GM18507 (cell line): Measurements from ENCODE around the gene GRIN2C.

ENCODE experiments used
- DNase-seq: peaks from one replicate; pipeline ENCODE4 v3.0.0; 2011; ENCODE audit warnings: low read depth; ENCODE audit not compliant: insufficient read length; ENCODE audit errors: extremely low spot score
- FAIRE-seq: peaks from 2 replicates; lab custom pipeline; 2011; peaks lifted over from hg19 to GRCh38; lab: Jason Lieb, UNC

GRIN2C gene

DNA sequence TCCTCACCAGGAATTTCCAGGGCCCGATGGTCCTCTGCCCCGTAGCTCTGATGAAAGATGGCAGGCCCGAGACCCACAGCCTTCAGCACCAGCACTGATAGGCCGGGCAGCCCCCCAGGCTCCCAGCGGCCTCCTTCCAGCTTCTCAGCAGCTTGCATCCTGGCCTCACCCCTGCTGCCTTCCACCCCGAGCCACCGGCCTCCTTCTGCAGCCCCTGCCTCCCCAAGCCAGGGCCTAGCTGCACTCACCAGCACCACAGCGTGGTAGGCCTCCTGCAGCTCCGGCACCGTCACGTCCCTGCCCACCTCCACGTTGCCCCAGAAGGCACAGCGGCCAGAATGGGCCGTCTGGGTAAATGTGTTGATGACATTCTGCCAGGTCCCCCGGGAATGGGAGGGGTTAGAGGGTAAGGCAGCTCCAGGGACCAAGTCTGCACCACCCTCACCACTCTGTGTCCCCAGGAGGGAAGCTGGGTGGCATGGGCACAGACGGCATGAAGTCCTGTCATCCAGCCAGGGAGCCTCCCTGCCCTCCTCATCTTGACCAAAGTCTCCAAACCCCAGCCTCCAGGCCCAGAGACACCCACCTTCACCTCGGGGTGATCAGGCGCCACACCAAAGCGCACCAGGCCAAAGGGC is 6.6 kb upstream of the GRIN2C start:
- DNase-seq (no peak), FAIRE-seq (no peak)

DNA sequence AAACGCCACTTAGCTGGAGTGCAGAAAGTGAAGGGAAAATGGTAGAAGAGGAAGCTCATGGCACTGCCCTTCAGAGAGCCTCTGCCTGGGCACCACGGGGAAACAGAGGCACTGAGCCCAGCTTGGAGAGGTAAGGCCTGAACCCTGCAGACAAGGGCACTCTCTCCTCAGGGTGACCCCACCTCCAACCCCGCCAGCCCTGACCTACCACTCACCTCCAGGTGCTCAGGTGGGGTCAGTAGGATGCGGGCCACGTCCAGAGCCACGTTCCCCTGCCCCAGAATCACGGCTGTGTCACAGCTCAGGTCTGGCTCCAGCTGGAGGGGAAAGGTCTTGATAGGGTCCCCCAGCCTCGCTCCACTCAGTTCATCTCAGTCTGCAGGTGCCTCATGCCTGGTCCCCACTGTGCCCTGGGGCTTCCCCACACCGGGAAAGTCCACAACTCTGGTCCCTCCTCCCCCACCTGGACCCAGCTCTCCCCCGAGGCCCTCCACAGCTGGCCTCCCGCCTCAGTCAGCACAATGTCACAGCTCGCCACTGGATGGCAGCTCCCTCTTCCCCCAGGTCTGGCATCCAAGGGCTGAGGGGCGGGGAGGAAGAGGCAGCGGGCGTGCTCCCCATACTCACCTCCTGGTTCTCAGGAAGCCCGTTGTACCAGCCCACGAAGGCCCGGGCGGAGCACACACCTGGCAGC is 6.0 kb upstream of the GRIN2C start:
- FAIRE-seq (no peak), DNase-seq (no peak)

DNA sequence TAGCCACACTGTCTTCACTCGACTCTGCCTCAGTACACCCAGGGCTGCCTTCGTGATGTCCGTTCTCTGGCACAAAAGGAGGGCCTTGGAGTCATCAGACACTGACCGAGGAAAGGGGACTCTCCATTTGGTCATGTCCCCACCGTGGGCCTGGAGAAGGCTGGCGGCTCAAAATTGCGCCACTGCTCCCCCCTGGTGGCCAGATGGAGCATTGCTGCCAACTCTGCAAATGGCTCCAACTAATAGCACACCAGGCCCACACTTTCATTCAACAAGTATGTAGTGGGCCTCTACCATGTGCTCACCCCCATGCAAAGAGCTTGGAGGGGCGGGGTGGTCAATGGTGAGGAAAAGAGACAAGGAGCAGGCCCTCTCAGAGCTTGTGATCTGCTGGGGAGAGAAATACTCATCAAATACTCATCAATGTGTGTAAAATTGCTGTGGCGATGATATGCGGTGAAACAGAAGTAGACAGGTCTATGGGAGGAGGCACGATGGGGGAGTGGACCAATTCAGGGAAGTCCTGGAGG is 5.2 kb upstream of the GRIN2C start:
- DNase-seq: peak; percentile 55
- peak; percentile 74 for FAIRE-seq

DNA sequence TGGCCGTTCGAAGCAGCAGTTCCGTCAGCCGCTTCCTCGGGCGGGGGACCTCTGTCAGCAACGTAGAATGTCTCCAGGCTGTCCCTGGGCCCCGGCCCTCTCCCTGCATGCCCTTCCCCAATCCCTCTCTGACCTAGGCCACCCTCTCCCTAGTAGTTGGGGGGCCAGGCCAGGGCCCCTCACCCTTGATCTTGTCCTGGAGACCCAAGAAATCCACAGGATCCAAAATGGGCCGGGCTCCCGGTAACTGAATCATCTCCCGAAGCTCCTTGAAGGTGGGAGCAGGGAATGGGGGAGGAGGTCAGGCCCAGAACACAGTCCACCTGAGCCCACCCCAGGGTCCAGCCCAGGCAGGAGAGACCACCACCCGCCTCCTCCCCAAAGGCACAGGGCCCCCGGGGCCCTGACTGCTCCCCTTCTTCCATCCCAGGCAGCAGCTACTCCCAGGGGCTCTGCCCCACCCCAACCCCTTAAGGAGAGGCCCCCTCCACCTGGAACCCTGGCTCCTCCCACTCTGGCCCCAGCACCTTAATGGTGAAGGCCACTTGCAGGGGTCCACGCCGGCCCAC is 4.7 kb upstream of the GRIN2C start:
- FAIRE-seq (no peak), DNase-seq (no peak)

DNA sequence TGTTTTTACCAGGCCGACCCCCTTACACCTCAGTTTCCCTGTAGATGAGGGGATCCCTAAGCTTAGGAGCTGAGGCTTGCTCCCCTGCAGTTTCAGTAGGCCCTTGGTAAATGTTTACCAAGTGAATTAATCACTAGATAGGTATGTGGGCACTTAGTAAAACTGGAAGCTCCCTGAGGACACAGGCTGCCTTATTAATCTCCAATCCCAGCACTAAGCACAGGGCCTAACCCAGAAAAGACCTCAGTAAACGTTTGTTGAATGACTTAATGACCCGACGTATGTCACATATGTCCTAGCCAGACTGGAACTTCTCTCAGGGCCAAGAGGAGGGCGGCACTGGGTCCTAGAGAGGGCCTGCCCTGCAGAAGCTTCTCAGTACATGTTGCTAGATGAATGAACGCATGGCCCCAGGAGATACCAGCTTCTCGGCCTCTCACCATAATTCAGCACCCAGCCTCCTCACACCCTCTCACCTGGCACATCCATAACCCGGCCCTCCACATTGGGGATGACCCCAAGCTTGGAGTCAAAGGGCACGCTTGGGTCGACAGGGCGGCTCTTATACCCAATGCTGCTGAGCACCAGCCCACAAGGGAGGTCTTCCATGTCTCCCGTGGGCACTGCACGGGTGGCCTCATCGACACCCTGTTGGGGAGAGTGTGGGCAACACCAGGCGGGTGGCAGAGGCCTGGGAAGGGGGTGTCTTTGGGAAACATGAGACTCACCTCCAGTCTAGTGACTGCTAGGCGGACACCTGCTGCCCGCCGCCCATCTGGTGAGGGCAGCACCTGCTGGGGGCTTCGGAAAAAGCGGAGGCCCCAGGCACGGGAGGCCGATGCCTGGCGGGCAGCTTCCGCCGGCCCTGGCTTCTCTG is 4.0 kb upstream of the GRIN2C start:
- FAIRE-seq: no peak
- no peak for DNase-seq

DNA sequence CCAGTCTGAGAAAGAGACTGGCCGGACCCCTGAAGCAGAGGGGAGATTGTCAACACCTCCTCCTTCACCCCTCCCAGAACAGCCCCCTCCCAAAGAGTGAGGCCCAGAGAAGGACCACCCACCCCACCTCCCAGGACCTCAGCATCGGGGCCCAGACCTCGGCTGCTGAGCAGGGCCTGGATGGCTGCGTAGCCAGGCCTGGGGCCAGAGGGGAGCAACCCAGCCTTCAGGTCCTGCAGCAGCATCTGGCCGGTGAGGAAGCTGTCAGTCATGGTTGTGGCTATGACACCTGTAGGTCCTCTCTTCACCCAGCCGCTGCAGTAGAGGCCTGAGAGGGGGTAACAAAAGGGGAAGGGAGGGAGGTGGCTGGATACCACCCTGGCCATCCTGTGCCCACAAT is 3.2 kb upstream of the GRIN2C start:
- FAIRE-seq (no peak), DNase-seq (no peak)

DNA sequence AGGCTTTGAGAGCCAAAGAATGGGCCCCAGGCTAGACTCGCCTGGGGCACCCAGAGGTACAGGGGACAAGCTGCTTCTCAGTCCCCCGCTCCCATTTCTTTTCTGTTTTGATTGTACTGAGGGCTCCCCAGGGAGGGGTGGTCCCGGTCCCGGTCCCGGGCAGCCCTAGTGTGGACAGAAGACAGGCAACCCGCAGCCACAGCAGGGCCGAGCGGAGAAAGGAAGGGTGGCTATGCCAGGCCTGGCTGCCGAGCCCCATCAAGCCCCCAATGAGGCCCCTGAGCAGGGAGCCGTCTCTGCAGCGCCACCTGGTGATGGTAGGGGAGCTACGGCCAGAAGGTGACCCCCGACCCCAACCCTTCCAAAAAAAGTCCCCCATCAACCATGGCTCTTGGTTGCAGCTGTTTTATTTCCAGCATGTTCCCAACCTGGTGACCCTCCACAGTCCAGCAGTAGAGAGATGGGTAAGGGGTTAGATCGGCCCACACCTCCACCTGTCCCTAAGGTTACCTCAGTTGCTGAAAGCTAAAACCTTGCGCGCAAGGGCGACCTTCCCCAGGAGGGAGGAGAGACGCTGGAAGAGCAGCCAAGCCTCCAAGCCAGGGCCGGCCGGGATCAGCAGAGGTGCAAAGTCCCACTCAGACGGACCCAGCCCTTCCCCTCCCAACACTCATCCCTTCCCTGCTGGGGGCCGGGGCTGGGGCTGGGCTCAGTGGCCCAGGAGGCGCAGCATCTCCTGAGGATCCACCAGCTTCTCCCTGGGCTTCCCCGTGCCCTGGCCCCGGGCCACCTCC is 2.6 kb upstream of the GRIN2C start:
- DNase-seq (peak; percentile 45), FAIRE-seq (peak; percentile 36)

DNA sequence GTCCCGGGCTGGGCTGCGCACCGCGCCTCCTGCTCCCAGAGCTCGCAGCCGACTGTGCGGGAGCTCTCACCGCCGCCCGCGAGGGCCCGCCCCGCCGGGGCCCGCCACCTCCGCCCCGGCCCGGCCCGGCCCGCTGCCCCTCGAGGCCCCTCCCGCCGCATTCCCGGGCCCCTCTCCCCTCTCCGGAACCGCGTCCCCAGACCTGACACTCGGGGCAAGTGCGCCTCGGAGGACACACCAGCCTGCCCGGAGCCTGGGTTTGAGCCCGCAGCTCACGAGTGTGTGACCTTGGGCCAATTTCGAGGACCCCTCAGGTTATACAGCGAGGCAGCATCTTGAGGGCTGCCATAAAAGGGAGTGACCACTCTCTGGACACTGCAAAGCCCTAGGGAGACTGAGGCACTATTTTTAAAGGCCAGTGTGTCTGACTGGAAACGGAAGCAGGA is 2.0 kb upstream of the GRIN2C start:
- no peak for FAIRE-seq
- no peak for DNase-seq

DNA sequence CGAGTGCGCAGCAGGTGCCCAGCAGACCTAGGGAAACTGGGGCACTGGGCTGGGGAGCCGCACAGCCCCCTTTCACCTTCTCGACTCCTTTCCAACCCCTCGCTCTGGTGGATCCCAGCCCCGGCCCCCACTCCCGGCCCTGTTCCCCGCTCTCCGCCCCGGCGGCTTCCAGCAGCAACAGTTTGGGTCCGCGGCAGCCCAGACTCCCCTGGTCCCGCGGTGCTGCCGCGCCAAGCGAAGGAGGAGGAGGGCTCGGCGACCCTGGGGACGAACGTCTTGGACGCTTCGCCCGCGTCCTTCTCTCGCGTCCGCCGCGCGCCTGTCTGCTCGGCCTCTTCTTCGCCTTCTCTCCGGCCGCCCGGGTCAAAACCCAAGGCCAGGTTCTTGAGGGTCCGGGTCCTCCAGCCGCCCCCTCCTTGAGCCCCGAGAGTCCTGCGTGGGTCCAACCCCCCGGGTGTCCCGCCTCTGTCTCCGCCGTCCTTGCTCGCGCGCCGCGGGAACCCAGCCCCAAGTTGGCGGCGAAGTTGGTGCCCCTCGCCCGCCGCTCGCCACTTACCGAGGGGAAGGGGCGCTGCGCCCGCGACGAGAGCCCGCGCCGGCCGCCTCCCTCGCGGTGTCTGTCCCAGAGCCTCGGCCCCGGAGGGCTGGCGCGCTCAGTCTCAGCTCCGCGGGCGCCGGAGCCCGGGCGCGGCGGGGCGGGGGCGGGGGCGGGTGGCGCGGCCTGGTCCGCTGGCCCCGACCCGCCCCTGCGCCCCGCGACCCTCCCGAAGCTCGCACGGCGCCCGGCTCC is 1.4 kb upstream of the GRIN2C start:
- FAIRE-seq: no peak
- DNase-seq: no peak

DNA sequence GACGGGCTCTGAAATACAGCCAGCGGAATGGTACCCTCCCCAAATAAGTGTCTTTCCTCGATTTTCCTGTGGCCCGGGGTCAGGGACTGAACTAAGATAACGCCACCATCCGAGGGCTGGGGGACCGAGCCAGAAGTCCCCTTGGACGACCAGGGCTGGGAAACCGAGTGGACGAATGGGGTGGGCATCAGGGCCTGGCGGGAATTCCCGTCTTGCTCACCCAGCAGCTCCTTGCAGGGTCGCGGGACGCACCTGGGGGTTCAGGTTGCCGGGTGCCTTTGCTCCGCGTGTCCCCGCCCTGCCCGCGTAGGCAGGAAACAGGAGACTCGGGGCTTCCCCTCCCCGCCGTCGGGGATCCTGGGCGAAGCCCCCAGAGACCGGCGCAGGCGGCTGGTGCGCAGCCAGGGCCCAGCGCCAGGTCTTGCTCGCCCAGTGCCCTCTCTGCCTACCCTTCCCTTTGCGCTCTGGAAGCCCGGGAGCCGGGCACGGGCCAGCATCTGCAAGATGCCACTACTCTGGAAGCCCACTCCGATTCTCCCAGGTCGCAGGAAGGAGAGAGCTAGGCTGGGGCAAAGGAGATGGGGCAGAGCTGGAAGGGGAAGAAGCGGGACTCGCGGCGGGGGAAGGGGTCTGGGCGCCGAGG is 665 bp upstream of the GRIN2C start:
- DNase-seq (no peak), FAIRE-seq (no peak)

DNA sequence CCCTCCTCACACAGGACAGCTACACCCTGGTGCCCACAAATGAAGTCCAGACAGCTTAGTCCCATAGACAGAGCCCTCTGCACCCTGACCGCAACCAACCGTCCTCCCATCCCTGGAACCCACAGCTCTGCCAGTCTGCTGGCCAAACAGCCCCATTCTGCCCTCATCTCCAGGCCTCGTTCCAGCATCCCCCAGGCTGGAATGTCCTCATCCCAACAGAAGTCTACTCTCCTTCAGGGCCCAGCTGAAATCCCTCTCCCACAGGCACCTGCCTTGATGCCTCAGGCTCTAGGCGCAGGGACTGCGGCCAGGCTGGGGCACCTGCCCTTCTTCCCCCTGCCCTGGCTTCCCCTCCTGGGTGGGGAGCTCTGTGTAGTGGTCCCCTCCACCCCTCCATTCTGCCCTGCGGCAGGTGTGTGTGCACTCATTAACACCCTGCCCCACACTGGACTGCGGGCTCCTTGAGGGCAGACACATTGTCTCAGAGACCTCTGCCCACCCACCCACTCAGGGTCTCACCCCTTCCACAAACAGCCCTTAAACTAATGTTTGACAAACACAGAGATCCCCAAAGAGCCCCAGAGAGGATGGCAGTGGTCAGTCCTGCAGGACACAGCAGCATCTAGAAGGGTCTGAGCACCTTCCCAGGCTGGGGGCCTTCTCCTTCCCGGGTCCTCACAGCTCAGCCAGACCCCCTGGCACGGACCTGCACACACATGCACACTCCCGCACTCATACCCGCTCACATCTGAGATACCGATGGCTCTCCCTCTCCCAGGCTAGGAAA is 820 bp downstream of the GRIN2C start:
- FAIRE-seq: no peak
- no peak for DNase-seq

DNA sequence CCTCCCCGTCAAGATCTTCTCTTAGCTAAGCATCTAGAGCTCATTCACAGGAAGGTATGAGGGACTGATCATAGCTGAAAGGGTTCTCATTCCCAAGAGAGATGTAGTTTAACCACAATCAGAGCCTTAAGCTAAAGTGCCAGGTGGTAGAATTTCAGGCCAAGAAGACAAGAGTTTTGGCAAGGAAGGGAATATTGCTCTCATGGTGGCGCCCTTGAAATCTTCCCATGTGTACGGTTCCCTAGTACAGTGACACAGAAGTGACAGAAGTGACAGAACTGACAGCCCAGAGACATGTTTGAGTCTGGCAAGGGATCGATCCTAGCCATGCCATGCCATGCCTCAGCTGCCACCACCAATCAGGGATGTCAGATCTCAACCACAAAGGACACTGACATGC is 2.5 kb downstream of the GRIN2C start:
- FAIRE-seq: no peak
- no peak for DNase-seq

DNA sequence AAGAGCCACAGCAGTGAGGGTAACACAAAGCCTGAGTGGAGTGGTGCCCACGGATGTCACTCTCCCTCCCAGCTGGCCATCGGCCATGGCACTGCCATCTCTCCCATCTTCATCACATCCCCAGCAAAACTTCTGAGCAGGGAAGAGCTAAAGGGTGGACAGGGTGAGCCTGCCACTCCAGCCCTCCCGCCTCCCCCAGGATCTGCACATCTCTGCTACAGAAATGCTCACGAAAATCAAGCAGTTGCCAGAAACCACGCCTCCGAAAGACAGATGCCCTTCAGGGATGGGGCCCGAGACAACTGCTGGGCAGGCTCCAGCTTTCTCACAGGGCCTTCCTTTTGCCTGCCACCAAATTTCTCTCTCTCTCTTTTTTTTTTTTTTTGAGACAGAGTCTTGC is 3.6 kb downstream of the GRIN2C start:
- no peak for FAIRE-seq
- DNase-seq: no peak

DNA sequence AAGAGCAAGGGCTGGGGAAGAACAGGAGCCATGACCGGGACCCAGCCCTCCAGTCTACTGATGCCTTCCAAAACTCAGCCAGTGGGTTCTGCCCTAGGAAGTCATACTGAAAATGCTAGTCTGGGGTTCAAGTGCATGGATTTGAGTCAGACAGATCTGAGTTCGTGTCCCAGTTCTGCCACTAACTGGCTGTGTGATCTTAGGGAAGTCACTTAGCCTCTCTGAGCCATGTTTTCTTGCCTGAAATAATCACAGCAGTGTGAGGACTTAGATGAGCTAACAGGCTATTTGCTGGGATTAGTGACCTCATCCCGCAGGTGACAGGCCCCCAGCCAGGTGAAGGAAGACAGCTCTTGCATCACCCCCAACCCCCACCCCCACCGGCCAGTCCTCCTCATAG is 4.4 kb downstream of the GRIN2C start:
- no peak for FAIRE-seq

DNA sequence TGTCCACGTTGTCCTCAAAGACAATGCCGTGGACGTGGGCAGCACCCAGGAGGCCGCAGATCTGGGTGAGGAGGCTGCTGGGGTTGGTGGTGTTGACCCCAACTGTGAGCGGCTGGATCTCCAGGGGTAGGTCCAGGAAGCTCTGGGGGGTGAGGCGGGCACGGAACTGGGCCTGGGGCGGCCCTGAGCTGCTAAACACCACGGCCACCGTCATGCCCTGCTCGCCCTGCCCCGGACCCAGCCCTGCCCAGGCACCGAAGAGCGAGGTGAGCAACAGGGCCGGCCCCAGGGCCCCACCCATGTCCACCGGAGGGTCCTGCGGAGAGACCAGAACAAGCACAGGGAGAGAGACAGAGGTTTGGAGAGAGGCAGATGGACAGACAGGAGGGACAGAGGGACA is 4.9 kb downstream of the GRIN2C start:
- no peak for DNase-seq
- no peak for FAIRE-seq

More for the DNA sequence above, 4.4 kb downstream of the GRIN2C start:
- DNase-seq: no peak

DNA sequence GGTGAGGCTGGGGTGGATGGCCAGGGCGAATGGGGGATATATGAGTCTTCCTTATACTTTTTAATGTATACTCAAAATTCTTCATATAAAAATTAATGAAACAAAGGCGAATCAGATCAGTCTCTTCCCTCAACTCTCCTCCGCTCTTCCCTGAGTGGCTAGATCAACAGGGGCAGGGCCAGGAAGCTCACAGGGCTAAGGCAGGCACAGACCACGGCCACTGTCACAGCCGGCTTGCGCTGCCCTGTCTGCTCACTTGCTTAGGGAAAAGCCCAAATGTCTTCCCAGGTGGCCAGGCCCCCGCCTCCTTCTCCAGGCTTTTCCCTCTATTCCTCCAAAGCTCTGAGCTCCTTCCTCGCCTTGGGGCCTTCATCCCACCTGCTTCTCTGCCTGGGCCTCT is 6.0 kb downstream of the GRIN2C start:
- DNase-seq (no peak), FAIRE-seq (no peak)

DNA sequence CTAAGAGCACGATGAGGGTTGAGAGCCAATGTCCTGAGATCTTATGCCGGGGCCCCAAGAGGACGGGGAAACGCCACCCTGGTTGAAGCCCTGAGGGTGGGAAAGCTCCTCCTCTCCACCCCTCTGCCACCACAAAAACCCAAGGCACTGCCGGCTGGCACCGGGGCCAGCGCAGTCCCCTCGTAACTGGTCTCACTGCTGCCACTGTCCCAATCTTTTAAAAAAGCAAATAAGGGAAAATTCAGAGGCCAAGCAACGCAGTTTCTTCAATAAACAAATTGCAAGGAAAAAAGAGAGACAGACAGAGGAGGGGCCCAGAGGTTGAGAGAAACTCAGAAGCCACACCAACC is 6.7 kb downstream of the GRIN2C start:
- no peak for DNase-seq
- FAIRE-seq: no peak
